Stomach smooth muscle (tissue), 2 donors: ENCODE measurements around the gene TMEM14A.

Experiments used
- H3K27ac ChIP-seq: one replicate; pipeline ENCODE4 v1.7.0; 2013; ENCODE audit warnings: mild to moderate bottlenecking, low read length, inconsistent platforms
- H3K27me3 ChIP-seq, 2 donors: one replicate each; pipeline ENCODE4 v1.7.0; 2013; ENCODE audit warnings: low read length in 2 of 2; ENCODE audit not compliant: insufficient read depth in 2 of 2, control insufficient read depth in 1 of 2
- H3K36me3 ChIP-seq, 2 donors: one replicate each; pipeline ENCODE4 v1.7.0; 2013; ENCODE audit warnings: low read length in 2 of 2; ENCODE audit not compliant: control insufficient read depth in 2 of 2, insufficient read depth in 2 of 2
- H3K4me1 ChIP-seq: one replicate; pipeline ENCODE4 v1.7.0; 2013; ENCODE audit warnings: low read length; ENCODE audit not compliant: control insufficient read depth, insufficient read depth
- H3K4me3 ChIP-seq, 2 donors: one replicate each; pipeline ENCODE4 v1.7.0; 2013; ENCODE audit warnings: low read length in 2 of 2
- H3K9ac ChIP-seq, 2 donors: one replicate each; pipeline ENCODE4 v1.7.0; 2013; ENCODE audit warnings: low read length in 2 of 2, mild to moderate bottlenecking in 1 of 2
- H3K9me3 ChIP-seq, 2 donors: one replicate each; pipeline ENCODE4 v1.7.0; 2013; ENCODE audit warnings: low read length in 2 of 2; ENCODE audit not compliant: control insufficient read depth in 2 of 2
- donor health status: healthy.
- donor health status: Pancreatic carcinoma.

The TMEM14A gene

GRCh38 chr6:52670502-52671409, at the start of gene TMEM14A:
Gene TMEM14A, plus strand, starts transcription at chr6:52671113. Its CDS starts 5,990 bp downstream, at chr6:52677103.
- peak within 1 kb of the TSS; percentile 86 to 93 for H3K4me3 ChIP-seq
- H3K9me3 ChIP-seq: no peaks in the 10 kb centered on the region
- H3K27me3 ChIP-seq: no peaks in the 10 kb centered on the region
- peak within 1 kb of the TSS; percentile 11 for H3K27ac ChIP-seq
- H3K9ac ChIP-seq: peak within 1 kb of the TSS; percentile 56 to 80
- H3K4me1 ChIP-seq: peaks cover 15% of the 10 kb centered on the region
- H3K36me3 ChIP-seq: no peaks in the 10 kb centered on the region

- no peaks in the 10 kb centered on the region for H3K36me3 ChIP-seq
- no peaks in the 10 kb centered on the region for H3K4me1 ChIP-seq
- no peak overlapping the region for H3K4me3 ChIP-seq
- no peak overlapping the region for H3K27ac ChIP-seq
- no peaks in the 10 kb centered on the region for H3K27me3 ChIP-seq
- H3K9me3 ChIP-seq: no peaks in the 10 kb centered on the region
- H3K9ac ChIP-seq: no peak overlapping the region
Measured at GRCh38 chr6:52621631-52622030, 49.3 kb upstream of the TMEM14A start.

- no peak overlapping the region for H3K4me3 ChIP-seq
- no peaks in the 10 kb centered on the region for H3K4me1 ChIP-seq
- H3K27me3 ChIP-seq: no peaks in the 10 kb centered on the region
- H3K9me3 ChIP-seq: no peaks in the 10 kb centered on the region
- H3K9ac ChIP-seq: no peak overlapping the region
- no peaks in the 10 kb centered on the region for H3K36me3 ChIP-seq
- H3K27ac ChIP-seq: no peak overlapping the region
Measured at GRCh38 chr6:52622810-52623209, 48.1 kb upstream of the TMEM14A start.

GRCh38 chr6:52632011-52632410, 38.9 kb upstream of the TMEM14A start:
- Histone ChIP-seq H3K9me3 (no peaks in the 10 kb centered on the region), H3K36me3 (no peaks in the 10 kb centered on the region), H3K4me3 (no peak overlapping the region), H3K27me3 (no peaks in the 10 kb centered on the region), H3K4me1 (no peaks in the 10 kb centered on the region), H3K9ac (no peak overlapping the region), H3K27ac (no peak overlapping the region)

GRCh38 chr6:52634211-52634610, 36.7 kb upstream of the TMEM14A start:
- H3K27me3 ChIP-seq: no peaks in the 10 kb centered on the region
- H3K9me3 ChIP-seq: no peaks in the 10 kb centered on the region
- no peak overlapping the region for H3K4me3 ChIP-seq
- no peaks in the 10 kb centered on the region for H3K36me3 ChIP-seq
- H3K27ac ChIP-seq: no peak overlapping the region
- H3K4me1 ChIP-seq: no peaks in the 10 kb centered on the region
- H3K9ac ChIP-seq: no peak overlapping the region

- Histone ChIP-seq H3K4me1 (no peaks in the 10 kb centered on the region), H3K27ac (no peak overlapping the region), H3K36me3 (no peaks in the 10 kb centered on the region), H3K9me3 (no peaks in the 10 kb centered on the region), H3K9ac (no peak overlapping the region), H3K4me3 (no peak overlapping the region), H3K27me3 (no peaks in the 10 kb centered on the region)
Measured at GRCh38 chr6:52635049-52635577, 35.8 kb upstream of the TMEM14A start.

GRCh38 chr6:52636830-52637229, 34.1 kb upstream of the TMEM14A start:
- H3K27ac ChIP-seq: no peak overlapping the region
- no peaks in the 10 kb centered on the region for H3K27me3 ChIP-seq
- no peaks in the 10 kb centered on the region for H3K36me3 ChIP-seq
- no peaks in the 10 kb centered on the region for H3K4me1 ChIP-seq
- no peak overlapping the region for H3K9ac ChIP-seq
- no peaks in the 10 kb centered on the region for H3K9me3 ChIP-seq
- no peak overlapping the region for H3K4me3 ChIP-seq

- no peaks in the 10 kb centered on the region for H3K36me3 ChIP-seq
Measured at GRCh38 chr6:52639493-52639892, 31.4 kb upstream of the TMEM14A start.

GRCh38 chr6:52640170-52640569, 30.7 kb upstream of the TMEM14A start:
- Histone ChIP-seq H3K4me1 (no peaks in the 10 kb centered on the region), H3K27ac (no peak overlapping the region), H3K27me3 (no peaks in the 10 kb centered on the region), H3K4me3 (no peak overlapping the region), H3K9me3 (no peaks in the 10 kb centered on the region), H3K9ac (no peak overlapping the region), H3K36me3 (no peaks in the 10 kb centered on the region)

More at GRCh38 chr6:52639493-52639892, 31.4 kb upstream of the TMEM14A start:
- Histone ChIP-seq H3K4me1 (no peaks in the 10 kb centered on the region), H3K9ac (no peak overlapping the region), H3K27me3 (no peaks in the 10 kb centered on the region), H3K4me3 (no peak overlapping the region), H3K9me3 (no peaks in the 10 kb centered on the region), H3K27ac (no peak overlapping the region)

GRCh38 chr6:52640916-52641315, 30.0 kb upstream of the TMEM14A start:
- no peaks in the 10 kb centered on the region for H3K4me1 ChIP-seq
- no peaks in the 10 kb centered on the region for H3K9me3 ChIP-seq
- H3K27me3 ChIP-seq: no peaks in the 10 kb centered on the region
- no peak overlapping the region for H3K27ac ChIP-seq
- no peak overlapping the region for H3K9ac ChIP-seq
- H3K4me3 ChIP-seq: no peak overlapping the region
- H3K36me3 ChIP-seq: no peaks in the 10 kb centered on the region

GRCh38 chr6:52641388-52641787, 29.5 kb upstream of the TMEM14A start:
- Histone ChIP-seq H3K27me3 (no peaks in the 10 kb centered on the region), H3K9ac (no peak overlapping the region), H3K4me1 (no peaks in the 10 kb centered on the region), H3K9me3 (no peaks in the 10 kb centered on the region), H3K27ac (no peak overlapping the region), H3K36me3 (no peaks in the 10 kb centered on the region), H3K4me3 (no peak overlapping the region)
